Thoracic aorta (tissue), 2 donors: Measurements from ENCODE around the gene SLC41A3. TPM values are rescaled to one million over a fixed set of nuclear protein-coding genes. Genes with fewer than 3 reads are reported as not detected.

Experiments used
- ATAC-seq: fragments of 150-250 bp; one replicate; pipeline ENCODE4 v1.8.0; 2017; ENCODE audit warnings: low read depth; ENCODE audit not compliant: insufficient number of reproducible peaks, low FRiP score
- DNase-seq: peaks from one replicate; pipeline ENCODE4 v3.0.0-alpha.2; 2020; ENCODE audit warnings: low spot score
- H3K27ac ChIP-seq, 2 donors: fragments of 200-600 bp; sonication (generic); 1 replicate in 1 of 2; 2 replicates in 1 of 2; pipeline ENCODE4 v1.5.1; 2016; ENCODE audit warnings: mild to moderate bottlenecking in 2 of 2, moderate library complexity in 2 of 2
- H3K27me3 ChIP-seq: fragments of 200-600 bp; sonication (generic); replicated peaks from 2 replicates; pipeline ENCODE4 v1.6.0; 2016; ENCODE audit warnings: mild to moderate bottlenecking; ENCODE audit not compliant: insufficient read depth
- H3K36me3 ChIP-seq: fragments of 200-600 bp; sonication (generic); one replicate; pipeline ENCODE4 v1.5.1; 2016
- H3K4me1 ChIP-seq, 2 donors: fragments of 200-600 bp; sonication (generic); 1 replicate in 1 of 2; 2 replicates in 1 of 2; pipeline versions ENCODE4 v1.5.1 to v1.6.0; 2016; ENCODE audit warnings: low read depth in 2 of 2, mild to moderate bottlenecking in 1 of 2; ENCODE audit not compliant: control insufficient read depth in 1 of 2
- H3K4me3 ChIP-seq: fragments of 200-600 bp; sonication (generic); 2 replicates; pipeline ENCODE4 v1.5.1; 2016; ENCODE audit warnings: mild to moderate bottlenecking
- H3K9me3 ChIP-seq: fragments of 200-600 bp; sonication (generic); 2 replicates; pipeline ENCODE4 v1.5.1; 2016
- CTCF ChIP-seq: fragments of 200-600 bp; sonication (generic); IDR thresholded peaks from one replicate; pipeline ENCODE4 v1.5.1; 2019; ENCODE audit warnings: antibody characterized with exemption
- total RNA-seq, 2 donors: library from RNA; depleted of rRNA; stranded (reverse); fragments of >200 nt; gene quantifications; one replicate each; pipeline versions ENCODE4 v1.1.0 to v1.2.3, GENCODE V29; 2016

SLC41A3 gene
- total RNA-seq, 2 donors from 2014 or later, result 70.9 to 106 TPM

GRCh38 chr3:126056681-126057500 lies 27.0 kb downstream of the SLC41A3 start:
- TF ChIP-seq CTCF, result no peak
- Histone ChIP-seq H3K36me3 (no peaks in the 10 kb centered on the region), H3K27ac (no peak overlapping the region), H3K4me1 (peaks cover 0 to 16% of the 10 kb centered on the region in 2 donors), H3K9me3 (no peaks in the 10 kb centered on the region), H3K27me3 (no peaks in the 10 kb centered on the region), H3K4me3 (no peak overlapping the region)
- DNase-seq (no peak), ATAC-seq (no peak)

DNA sequence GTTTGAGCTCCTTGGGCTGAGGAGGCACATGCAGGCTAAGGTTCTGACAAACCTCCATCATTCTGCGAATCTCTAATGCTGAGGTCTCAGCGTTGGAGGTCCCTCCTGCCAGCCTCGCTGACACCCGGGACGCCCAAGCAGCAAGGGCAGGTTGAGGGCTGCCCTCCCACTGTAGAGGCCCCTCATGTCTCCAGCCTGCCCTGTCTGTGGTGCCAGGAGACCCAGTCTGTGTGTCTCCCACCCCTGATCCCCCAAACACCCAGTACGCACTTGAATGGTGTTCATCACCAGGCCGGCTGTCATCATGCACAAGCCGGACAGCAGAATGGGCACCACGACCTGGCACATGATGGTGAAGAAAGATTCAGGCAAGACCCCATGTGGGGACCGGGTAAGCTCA lies 27.8 kb downstream of the SLC41A3 start:
- no peak for DNase-seq
- Histone ChIP-seq H3K4me3 (no peak overlapping the region), H3K36me3 (no peaks in the 10 kb centered on the region), H3K9me3 (no peaks in the 10 kb centered on the region), H3K4me1 (peaks cover 0 to 16% of the 10 kb centered on the region in 2 donors), H3K27ac (no peak overlapping the region), H3K27me3 (no peaks in the 10 kb centered on the region)
- ATAC-seq, result no peak
- TF ChIP-seq CTCF, result no peak

DNA sequence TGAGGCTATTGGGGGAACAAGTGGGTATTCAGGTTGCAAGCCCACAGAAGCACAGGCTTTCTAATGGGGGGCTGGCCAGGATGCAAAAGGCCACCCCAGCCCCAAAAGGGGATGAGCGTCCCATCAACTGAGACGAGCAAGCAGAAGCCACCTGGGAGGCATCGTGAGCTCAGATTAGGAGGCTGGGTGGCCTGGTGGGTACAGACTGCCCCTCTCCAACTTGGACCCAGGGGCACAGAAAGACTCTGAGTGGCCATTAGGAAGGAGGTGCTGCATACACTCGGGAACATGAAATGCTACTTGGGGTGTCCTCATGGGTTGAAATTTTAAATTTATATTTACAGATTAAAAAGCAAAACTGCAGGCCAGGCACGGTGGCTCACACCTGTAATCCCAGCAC lies 29.1 kb downstream of the SLC41A3 start:
- no peak for TF ChIP-seq CTCF
- DNase-seq (no peak), ATAC-seq (no peak)
- Histone ChIP-seq H3K27me3 (no peaks in the 10 kb centered on the region), H3K9me3 (no peaks in the 10 kb centered on the region), H3K4me1 (peaks cover 0 to 15% of the 10 kb centered on the region in 2 donors), H3K27ac (no peak overlapping the region), H3K36me3 (peaks cover 4% of the 10 kb centered on the region), H3K4me3 (no peak overlapping the region)

GRCh38 chr3:126053949-126054569 lies 29.9 kb downstream of the SLC41A3 start:
- DNase-seq, result no peak
- peaks cover 0 to 8% of the 10 kb centered on the region in 2 donors for H3K4me1 ChIP-seq
- no peaks in the 10 kb centered on the region for H3K9me3 ChIP-seq
- TF ChIP-seq CTCF, result no peak
- ATAC-seq, result no peak
- H3K36me3 ChIP-seq, result peaks cover 4% of the 10 kb centered on the region
- H3K27ac ChIP-seq, result no peak overlapping the region
- no peaks in the 10 kb centered on the region for H3K27me3 ChIP-seq
- H3K4me3 ChIP-seq, result no peak overlapping the region

- Histone ChIP-seq H3K4me1 (peaks cover 0 to 2% of the 10 kb centered on the region in 2 donors), H3K4me3 (no peak overlapping the region), H3K27me3 (no peaks in the 10 kb centered on the region), H3K36me3 (peaks cover 4% of the 10 kb centered on the region), H3K27ac (no peak overlapping the region), H3K9me3 (no peaks in the 10 kb centered on the region)
- no peak for TF ChIP-seq CTCF
- no peak for ATAC-seq
- DNase-seq, result no peak
Measured at GRCh38 chr3:126053513-126053912, 30.4 kb downstream of the SLC41A3 start.
